MV-4-11 (cell line): ENCODE data around the gene FAM117A.
"Not testable (repeated sequence)": the region's sequence is repeated elsewhere in the genome, so short reads cannot be mapped to it uniquely, and the experiment has no call there.

Source experiments
- DNase-seq: peaks from one replicate; lab custom pipeline; 2025; lab: John Stamatoyannopoulos, UW

FAM117A gene

DNA sequence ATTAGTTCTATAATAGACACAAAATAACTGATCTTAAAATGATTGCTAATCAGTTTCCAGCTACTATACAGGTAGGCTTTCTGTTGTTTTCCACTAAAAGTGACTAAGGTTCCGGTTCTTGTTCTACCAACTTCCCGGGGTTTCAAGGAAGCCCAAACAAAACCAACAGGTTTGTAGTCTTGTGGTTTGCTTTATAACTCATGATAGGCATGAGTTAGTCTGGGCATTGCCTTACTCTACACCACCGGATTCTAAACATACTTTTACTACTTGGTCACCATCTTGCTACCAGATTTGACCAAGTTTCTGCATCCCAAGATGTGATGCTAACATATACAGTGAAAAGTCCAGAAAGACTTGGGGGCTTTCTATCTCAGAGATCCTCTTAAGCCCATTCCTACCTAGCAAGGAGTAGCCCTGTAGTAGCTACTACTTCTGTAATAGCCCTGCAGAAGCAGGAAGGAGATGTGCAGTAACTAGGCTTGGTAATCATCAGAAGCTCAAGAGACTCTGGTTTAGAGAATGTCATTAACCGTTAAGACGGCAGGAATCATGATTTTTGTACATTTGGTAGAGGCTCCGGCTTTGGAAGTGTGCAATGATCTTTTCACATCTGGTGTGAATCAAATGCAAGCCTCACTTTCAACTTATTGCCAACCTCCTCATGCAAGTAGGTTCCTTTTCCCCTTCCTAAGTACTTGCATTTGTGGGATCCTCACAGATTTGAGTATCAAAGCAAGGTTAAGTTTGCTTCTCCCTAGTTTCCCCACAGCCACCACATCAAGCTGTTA is 1.6 kb downstream of the FAM117A start:
- DNase-seq = no peak

DNA sequence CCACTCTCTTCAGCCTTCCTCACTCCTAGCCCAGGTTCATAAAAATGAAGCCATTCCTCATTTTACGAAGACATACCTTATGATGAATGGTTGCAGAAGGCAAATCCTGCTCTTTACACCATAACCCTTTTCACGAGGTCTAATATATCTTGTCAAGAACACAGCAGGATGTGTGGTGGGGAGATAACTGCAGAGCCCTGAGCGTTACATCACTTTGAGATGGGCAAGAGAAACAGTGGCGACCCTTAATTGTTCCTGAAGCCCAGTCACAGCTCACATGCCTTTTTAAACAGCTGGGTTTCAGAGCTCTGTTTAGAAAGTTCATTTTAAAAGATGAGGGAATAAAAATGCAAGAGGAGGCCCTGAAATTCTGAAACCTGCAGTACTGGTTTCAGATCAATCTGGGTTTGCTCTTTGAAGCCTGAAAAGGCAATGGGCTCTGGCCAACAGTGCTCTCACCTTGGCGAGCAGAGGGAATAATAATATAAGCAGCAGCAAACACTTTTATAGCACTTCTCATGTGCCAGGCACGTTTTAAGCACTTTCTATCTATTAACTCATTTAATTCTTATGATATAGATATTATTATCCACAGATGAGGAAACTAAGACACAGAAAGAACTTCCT is 2.9 kb downstream of the FAM117A start:
- DNase-seq = peak; percentile 19

DNA sequence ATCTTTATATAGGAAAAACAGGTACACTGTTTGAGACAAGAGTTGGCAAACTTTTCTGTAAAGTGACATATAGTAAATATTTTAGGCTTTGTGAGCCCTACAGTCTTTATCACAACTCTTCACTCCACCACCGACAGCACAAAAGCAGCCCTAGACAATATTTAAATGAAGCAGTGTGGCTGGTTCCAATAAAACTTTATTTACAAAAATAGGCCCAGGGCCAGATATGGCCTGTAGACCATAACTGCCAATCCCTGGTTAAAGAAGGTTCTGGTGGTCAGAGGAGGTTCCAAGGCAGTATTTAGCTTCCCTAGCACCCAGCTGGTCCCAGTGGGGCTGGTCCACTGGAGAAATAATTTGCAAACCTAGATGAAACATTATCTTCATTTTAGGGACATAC is 3.6 kb downstream of the FAM117A start:
- no peak for DNase-seq

DNA sequence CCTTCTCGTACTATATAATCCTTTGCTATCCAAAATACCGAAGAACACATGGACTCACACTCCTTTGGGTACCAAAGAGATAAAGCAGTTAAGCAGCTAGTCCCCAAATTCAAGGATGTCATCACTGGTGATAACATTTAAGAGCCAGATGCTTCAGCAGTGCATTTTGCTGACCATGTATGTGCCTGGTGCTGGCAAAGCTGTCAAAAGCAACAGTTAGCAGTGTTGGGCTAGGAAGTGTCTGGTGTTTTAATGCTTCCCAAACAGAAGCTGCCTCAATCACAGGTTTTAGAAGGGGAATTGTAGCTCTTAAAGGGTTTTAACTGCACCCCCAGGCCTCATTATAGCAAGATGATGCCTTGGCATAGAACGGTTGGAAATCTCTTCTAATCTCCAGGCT is 4.7 kb downstream of the FAM117A start:
- DNase-seq = no peak

DNA sequence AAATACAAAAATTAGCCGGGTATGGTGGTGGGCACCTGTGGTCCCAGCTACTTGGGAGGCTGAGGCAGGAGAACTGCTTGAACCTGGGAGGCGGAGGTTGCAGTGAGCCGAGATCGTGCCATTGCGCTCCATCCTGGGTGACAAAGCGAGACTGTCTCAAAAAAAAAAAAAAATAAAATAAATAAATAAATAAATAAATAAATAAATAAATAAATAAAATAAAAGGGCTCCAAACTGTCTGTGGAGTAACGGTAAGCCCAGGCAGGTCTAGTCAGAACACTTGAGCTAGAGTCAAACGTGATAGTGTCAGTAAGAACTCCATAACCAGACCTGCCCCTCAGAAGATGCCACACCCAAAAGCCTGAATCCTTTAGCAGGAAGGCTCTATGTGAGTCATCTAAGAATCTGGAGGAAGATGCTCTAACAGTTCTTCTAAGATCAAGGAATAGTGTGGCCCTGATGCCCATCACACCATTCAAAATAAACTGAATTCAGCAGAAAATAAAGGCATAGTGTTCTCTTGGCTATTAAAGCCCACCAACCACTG is 5.4 kb downstream of the FAM117A start:
- DNase-seq = not testable (repeated sequence)

GRCh38 chr17:49757151-49757777 is 6.7 kb downstream of the FAM117A start:
- no peak for DNase-seq

DNA sequence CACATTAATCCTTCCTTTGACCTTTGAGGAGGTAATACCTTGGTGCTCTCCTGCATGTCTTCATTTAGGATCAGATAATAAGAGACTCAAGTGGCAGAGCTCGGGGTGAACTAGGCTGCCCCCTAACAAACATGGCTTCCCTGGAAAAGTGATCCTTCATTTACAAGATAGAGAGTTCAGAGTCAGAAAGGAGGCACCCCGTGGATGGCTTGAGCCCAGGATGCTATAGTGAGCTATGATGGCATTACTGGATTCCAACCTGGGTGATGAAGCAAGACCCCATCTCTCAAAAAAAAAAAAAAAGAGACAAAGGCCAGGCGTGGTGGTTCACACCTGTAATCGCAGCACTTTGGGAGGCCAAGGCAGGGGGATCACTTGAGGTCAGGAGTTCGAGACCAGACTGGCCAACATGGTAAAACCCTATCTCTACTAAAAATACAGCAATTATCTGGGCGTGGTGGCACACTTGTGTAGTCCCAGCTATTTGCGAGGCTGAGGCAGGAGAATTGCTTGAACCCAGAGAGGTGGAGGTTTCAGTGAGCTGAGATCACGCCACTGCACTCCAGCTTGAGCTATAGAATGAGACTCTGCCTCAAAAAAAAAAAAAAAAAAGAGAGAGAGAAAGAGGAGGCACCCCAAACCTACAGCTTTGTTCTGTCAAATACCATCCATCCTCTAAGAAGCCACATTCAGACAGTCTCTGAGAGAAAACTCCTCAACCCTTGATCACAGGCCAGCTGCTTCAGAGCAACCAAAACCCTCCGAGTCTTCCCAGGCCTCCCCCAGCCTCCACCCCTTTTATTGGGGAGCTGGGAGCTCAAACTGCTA is 7.4 kb downstream of the FAM117A start:
- DNase-seq = no peak

GRCh38 chr17:49755663-49756283 is 8.2 kb downstream of the FAM117A start:
- DNase-seq = no peak

GRCh38 chr17:49753959-49754391 is 10.0 kb downstream of the FAM117A start:
- DNase-seq = peak; percentile 62

DNA sequence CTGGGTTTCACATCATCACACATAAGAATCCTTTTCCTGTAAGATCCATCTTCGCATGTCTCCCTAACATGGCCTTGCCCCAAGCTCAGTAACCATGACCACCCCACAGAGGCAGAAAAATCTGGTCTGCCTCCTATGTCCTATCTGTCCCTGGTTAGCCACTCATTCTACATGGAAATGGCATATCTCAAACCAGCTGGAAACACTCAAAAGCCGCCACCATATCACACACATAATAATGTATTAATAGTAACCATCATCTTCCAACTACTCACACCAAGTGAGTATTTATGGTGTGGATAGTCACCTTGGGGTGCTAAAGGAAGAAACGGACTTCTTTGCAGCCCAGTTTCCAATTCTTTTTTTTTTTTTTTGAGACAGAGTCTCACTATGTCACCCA is 11.4 kb downstream of the FAM117A start:
- no peak for DNase-seq

GRCh38 chr17:49749730-49750129 is 14.2 kb downstream of the FAM117A start:
- DNase-seq = no peak

DNA sequence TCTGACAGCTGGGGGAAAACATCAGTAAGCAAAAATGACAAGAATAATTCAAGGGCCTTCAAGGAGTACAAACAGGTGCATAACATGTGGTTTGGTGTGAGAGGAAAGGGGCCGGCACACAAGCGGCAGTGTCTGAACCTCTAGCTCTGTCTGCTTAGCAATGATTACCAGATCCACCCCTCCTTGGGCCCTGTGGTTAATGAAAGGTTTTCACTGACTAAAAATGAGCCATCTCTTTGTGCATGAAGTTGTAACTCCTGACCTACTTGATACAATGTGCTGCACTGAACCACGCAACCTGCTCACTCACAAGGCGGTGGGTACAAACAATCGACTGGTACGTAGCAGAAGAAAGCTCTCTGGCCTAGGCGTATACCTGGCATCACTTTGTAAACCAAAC is 15.1 kb downstream of the FAM117A start:
- DNase-seq = no peak

DNA sequence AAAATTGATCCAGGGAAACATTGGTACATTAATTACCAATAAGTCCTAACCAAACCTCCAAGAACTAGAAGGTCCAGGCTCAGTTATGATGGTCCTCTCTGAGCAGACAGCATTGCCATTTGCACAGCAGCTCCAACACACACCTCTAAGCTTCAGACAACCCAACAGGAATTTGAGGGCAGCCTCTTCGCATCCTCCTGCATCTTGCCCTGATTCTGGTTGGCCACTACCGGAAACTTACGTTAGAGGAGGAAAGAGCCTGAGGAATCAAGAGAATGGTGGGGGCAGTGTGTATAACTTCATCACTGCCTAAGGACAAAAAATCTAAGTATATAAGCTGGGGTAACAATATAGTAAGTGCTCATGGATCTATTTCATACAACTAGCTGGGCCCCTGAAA is 15.7 kb downstream of the FAM117A start:
- no peak for DNase-seq

DNA sequence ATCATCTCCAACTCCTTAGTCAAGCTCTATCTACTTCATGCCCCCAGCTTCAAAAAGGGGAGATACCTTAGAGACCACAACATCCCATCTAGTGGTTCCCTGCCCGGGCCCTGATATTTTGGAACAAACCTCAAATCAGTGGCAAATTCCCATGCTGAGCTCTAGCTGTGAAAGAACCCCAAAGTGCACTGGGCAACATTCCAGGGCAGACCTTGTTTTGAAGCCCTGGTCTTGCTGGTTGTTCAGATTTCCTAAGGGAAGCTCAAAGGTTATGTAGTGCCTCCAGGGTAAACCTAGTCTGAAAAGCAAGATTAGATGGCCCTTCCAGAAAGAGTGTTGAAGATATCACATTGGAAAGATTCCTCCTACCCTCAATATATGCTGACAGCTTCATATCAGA is 16.3 kb downstream of the FAM117A start:
- no peak for DNase-seq

GRCh38 chr17:49746791-49747490 is 17.0 kb downstream of the FAM117A start:
- peak; percentile 5 for DNase-seq

- DNase-seq = no peak
Observed at GRCh38 chr17:49745175-49746139, 18.5 kb downstream of the FAM117A start.

DNA sequence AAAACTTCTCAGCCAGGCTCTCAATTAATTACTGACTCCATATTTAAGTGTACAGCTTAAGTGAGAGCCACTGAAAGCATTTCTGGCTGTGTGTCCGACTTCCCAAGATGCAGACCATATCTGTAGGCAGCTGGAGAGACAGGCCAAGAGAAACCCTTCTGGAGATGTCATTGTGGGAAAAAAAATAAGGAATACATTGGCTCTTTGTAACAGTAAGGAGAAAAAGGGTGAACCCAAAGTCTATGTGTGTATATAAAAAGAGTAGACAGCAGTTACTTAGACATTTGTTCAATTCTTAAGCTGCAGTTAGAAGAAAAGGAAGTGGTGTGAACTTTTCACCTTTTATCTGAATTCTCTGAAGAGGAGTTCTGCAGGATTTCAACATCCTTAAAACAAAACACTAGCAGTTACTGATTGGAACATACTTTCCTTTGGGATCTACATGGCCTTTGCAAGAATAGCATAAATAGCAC is 21.7 kb downstream of the FAM117A start:
- DNase-seq = peak; percentile 92

DNA sequence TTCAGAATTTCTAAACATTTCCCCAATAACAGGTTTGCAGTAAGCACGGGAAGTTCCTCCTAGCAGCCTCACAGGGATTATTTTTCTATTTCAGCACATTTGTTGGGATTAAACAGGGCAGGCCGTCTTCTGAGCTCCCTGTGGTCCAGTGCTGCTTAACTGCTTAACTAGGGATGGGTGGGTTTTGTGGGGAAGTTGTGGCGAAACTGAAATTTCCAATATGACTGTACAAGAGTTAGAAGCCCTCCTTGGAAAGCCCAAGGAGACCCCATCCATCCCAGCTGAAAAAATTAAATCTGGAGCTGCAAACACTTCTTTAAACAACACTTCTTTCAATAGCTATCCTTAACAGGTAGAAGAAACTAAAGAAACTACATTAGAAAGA is 22.2 kb downstream of the FAM117A start:
- peak; percentile 91 for DNase-seq

DNA sequence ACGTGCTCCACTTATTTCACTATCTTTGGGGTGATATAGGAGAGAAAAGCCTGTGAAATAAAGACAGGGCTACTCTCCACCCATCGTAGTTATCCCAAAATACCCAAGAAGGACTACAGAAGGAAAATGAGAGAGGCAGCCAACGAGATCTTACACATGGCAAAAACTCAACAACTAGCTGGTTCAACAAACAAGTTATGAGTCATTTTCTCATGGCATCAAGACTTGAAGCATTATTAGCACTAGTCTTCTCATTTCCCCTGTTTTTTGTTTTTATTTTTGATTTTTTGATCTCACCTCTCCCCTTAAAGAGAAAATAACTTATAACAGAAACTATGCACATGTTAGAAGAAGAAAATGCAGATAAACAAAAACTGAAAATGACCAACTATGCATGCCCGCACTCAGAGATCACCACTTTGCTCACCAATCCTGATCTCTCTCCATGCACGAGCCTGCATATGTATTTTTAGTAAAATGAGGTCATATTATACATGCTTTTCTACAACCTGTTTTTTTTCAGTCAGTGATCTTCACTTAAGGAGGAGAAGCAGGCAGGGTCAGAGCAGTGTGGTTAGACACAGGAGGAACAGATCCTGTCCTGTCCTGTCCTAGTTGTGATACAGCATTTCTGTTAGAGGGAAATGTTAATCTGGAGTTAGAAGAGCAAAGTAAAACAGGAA is 22.8 kb downstream of the FAM117A start:
- DNase-seq = peak; percentile 91
